ENCODE measurements around the gene SPATC1L. TPM values are rescaled to one million over a fixed set of nuclear protein-coding genes. Genes with fewer than 3 reads are reported as not detected.

SPATC1L gene
- total and polyA plus RNA-seq, 2 donors (not counting 3 experiments of a cell fraction or from before 2014, with no cell fraction given): 11.5 to 15.3 TPM

- no peak for DNase-seq (ENCODE audit: low read depth, low spot score)
- Histone ChIP-seq H3K27me3 (ENCODE audit: control insufficient read depth in 2 of 2, insufficient read depth in 2 of 2, low read length in 2 of 2) (no peaks in the 10 kb centered on the region), H3K9me3 (replicated peaks; ENCODE audit: control insufficient read depth, insufficient read depth, low read length) (no peaks in the 10 kb centered on the region), H3K36me3 (ENCODE audit: control insufficient read depth in 2 of 2, extremely low read depth in 1 of 2, insufficient read depth in 2 of 2, low read length in 2 of 2) (peaks cover 14 to 48% of the 10 kb centered on the region in 2 experiments), H4K20me1 (replicated peaks; ENCODE audit: control insufficient read depth, extremely low read depth, insufficient read depth, low read length) (no peaks in the 10 kb centered on the region), H3K9ac (replicated peaks; ENCODE audit: extremely low read depth, insufficient read depth, low read length) (no peak overlapping the region), H2AFZ (ENCODE audit: low read depth, low read length) (no peak overlapping the region), H3K9me1 (replicated peaks; ENCODE audit: control insufficient read depth, extremely low read depth, insufficient read depth, low read length) (no peaks in the 10 kb centered on the region), H3K4me2 (ENCODE audit: insufficient read depth, low read length) (no peak overlapping the region), H3K79me2 (ENCODE audit: control insufficient read depth, insufficient read depth, low read length) (no peaks in the 10 kb centered on the region), H3K4me3 (replicated peaks in 1 of 3; ENCODE audit: insufficient read depth in 1 of 3, low read depth in 1 of 3, low read length in 3 of 3) (no peak overlapping the region), H3K4me1 (ENCODE audit: control insufficient read depth, extremely low read depth, insufficient read depth, low read length) (peaks cover 6% of the 10 kb centered on the region), H3K27ac (ENCODE audit: insufficient read depth, low read depth, low read length) (no peak overlapping the region)
- ChIA-PET POLR2A (no interaction called here), CTCF (interaction anchor here (1.5 kb wide), 1 partner anchor 64 kb away, joined by 5 read pairs; no protein-coding TSS in a partner anchor)
- FAIRE-seq: no peak
- BruUV-seq (replicated peaks): no TSS peak
- intact Hi-C loops (cut with micrococcal nuclease) (no loop called here), dilution Hi-C loops (cut with MboI; ENCODE audit: extremely low pct_ligation_motif_present, low sequenced_read_pairs) (no loop called here)
- no peak for TF ChIP-seq POLR2A (IDR thresholded peaks at IDR 0.05; ENCODE audit: low read depth, low read length)
These were observed 23.0 kb upstream of the SPATC1L start for GRCh38 chr21:46207006-46207919.

DNA sequence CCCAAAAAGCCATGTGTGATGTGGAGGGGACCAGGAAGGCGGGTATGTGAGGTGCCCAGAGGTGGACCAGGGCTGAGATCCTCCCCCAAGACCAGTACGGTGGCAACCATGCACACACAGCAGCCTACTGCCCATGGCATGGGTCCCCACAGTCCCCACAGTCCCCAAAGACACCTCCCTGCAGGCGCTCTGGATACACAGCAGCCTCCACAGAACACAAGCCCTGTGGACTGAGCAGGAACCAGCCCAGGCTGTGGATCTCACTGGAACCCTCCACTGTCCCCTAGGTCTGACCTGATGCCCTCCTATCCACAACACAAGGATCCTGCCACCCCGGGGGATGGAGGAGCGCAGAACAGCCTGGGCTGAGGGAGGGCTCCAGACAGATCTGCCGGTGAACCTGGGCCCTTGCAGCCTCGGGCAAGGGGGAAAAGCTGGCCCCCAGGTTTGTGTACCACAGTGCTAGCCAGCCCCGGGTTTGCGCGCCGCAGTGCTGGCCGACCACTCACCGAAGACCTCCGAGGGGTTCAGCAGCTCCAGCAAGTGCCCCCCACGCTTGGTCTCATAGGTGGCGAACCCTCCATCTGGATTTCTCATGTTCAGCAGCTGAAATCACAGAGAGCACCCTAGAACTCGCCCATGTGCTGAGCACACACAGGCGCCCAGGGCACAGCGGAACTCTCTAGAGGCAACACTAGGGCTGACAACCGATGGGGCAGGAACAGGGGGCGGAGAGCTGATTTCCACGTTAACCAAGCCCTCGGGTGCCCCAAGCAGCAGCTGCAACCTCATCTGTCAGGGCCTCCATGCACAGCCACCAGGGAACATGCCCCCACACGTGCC is 22.1 kb upstream of the SPATC1L start:
- POLR2A ChIA-PET: no interaction called here
- Histone ChIP-seq H3K4me1 (ENCODE audit: control insufficient read depth, extremely low read depth, insufficient read depth, low read length) (peaks cover 6% of the 10 kb centered on the region), H3K9me3 (replicated peaks; ENCODE audit: control insufficient read depth, insufficient read depth, low read length) (no peaks in the 10 kb centered on the region), H4K20me1 (replicated peaks; ENCODE audit: control insufficient read depth, extremely low read depth, insufficient read depth, low read length) (no peaks in the 10 kb centered on the region), H3K4me2 (ENCODE audit: insufficient read depth, low read length) (no peak overlapping the region), H2AFZ (ENCODE audit: low read depth, low read length) (no peak overlapping the region), H3K36me3 (ENCODE audit: control insufficient read depth in 2 of 2, extremely low read depth in 1 of 2, insufficient read depth in 2 of 2, low read length in 2 of 2) (peaks cover 14 to 45% of the 10 kb centered on the region in 2 experiments), H3K4me3 (replicated peaks in 1 of 3; ENCODE audit: insufficient read depth in 1 of 3, low read depth in 1 of 3, low read length in 3 of 3) (no peak overlapping the region), H3K79me2 (ENCODE audit: control insufficient read depth, insufficient read depth, low read length) (no peaks in the 10 kb centered on the region), H3K9ac (replicated peaks; ENCODE audit: extremely low read depth, insufficient read depth, low read length) (no peak overlapping the region), H3K27me3 (ENCODE audit: control insufficient read depth in 2 of 2, insufficient read depth in 2 of 2, low read length in 2 of 2) (no peaks in the 10 kb centered on the region), H3K9me1 (replicated peaks; ENCODE audit: control insufficient read depth, extremely low read depth, insufficient read depth, low read length) (no peaks in the 10 kb centered on the region), H3K27ac (ENCODE audit: insufficient read depth, low read depth, low read length) (no peak overlapping the region)
- BruUV-seq (replicated peaks): no TSS peak
- intact Hi-C loops (cut with micrococcal nuclease): no loop called here
- CTCF ChIA-PET: interaction anchor here (1.5 kb wide), 1 partner anchor 63 kb away, joined by 5 read pairs; no protein-coding TSS in a partner anchor
- TF ChIP-seq, protein P1, sequence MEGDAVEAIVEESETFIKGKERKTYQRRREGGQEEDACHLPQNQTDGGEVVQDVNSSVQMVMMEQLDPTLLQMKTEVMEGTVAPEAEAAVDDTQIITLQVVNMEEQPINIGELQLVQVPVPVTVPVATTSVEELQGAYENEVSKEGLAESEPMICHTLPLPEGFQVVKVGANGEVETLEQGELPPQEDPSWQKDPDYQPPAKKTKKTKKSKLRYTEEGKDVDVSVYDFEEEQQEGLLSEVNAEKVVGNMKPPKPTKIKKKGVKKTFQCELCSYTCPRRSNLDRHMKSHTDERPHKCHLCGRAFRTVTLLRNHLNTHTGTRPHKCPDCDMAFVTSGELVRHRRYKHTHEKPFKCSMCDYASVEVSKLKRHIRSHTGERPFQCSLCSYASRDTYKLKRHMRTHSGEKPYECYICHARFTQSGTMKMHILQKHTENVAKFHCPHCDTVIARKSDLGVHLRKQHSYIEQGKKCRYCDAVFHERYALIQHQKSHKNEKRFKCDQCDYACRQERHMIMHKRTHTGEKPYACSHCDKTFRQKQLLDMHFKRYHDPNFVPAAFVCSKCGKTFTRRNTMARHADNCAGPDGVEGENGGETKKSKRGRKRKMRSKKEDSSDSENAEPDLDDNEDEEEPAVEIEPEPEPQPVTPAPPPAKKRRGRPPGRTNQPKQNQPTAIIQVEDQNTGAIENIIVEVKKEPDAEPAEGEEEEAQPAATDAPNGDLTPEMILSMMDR (IDR thresholded peaks at IDR 0.05; ENCODE audit: extremely low read depth in 1 of 2, insufficient read depth in 1 of 2, low read depth in 1 of 2, low read length in 2 of 2): no peak
- TF ChIP-seq GATA2 (IDR thresholded peaks at IDR 0.05; ENCODE audit: insufficient read depth, insufficient read length, low read depth, low read length): no peak
- TF ChIP-seq JUN (IDR thresholded peaks at IDR 0.05; ENCODE audit: borderline replicate concordance, insufficient read depth, insufficient read length, low read depth): no peak
- no peak for TF ChIP-seq EZH2 (IDR thresholded peaks at IDR 0.05; ENCODE audit: borderline replicate concordance, low read depth, low read length, severe bottlenecking)
- TF ChIP-seq FOS (IDR thresholded peaks at IDR 0.05; ENCODE audit: borderline replicate concordance, insufficient read depth, low read length): no peak
- no peak for TF ChIP-seq POLR2A (IDR thresholded peaks at IDR 0.05; ENCODE audit: low read depth, low read length)
- TF ChIP-seq MYC (IDR thresholded peaks at IDR 0.05; ENCODE audit: low read depth, low read length): no peak
- TF ChIP-seq MAX (IDR thresholded peaks at IDR 0.05; ENCODE audit: insufficient read depth, insufficient read length): no peak
- no peak for TF ChIP-seq POLR2AphosphoS5 (IDR thresholded peaks at IDR 0.05; ENCODE audit: insufficient read depth, low read depth, low read length)
- FAIRE-seq (no peak), DNase-seq (ENCODE audit: low read depth, low spot score) (no peak)
- dilution Hi-C loops (cut with MboI; ENCODE audit: extremely low pct_ligation_motif_present, low sequenced_read_pairs): no loop called here
